Subcutaneous adipose tissue (tissue), 4 donors: ENCODE results near the gene CADPS. TPM values are rescaled to one million over a fixed set of nuclear protein-coding genes. Genes with fewer than 3 reads are reported as not detected.

Source experiments
- CTCF ChIP-seq: fragments of 450-650 bp; IDR thresholded peaks from one replicate; pipeline ENCODE4 v1.5.1; 2016; ENCODE audit warnings: low read depth, mild to moderate bottlenecking, control low read depth, antibody characterized with exemption, moderate library complexity
- total RNA-seq, 4 donors: library from RNA; depleted of rRNA; stranded (reverse); fragments of >200 nt; gene quantifications; one replicate each; pipeline ENCODE4 v1.1.0, GENCODE V29; 2016

Gene CADPS
- total RNA-seq, 4 donors from 2014 or later = 1.9 to 25.1 TPM; not detected in 2

GRCh38 chr3:62724503-62724902 is 150.7 kb downstream of the CADPS start:
- no peak for TF ChIP-seq CTCF

- no peak for TF ChIP-seq CTCF
Measured at GRCh38 chr3:62723914-62724217, 151.3 kb downstream of the CADPS start.

- TF ChIP-seq CTCF = no peak
Measured at GRCh38 chr3:62723166-62723913, 151.9 kb downstream of the CADPS start.

GRCh38 chr3:62722344-62722743 is 152.9 kb downstream of the CADPS start:
- no peak for TF ChIP-seq CTCF

- no peak for TF ChIP-seq CTCF
Measured at GRCh38 chr3:62718515-62719320, 156.5 kb downstream of the CADPS start.

- TF ChIP-seq CTCF = no peak
Measured at GRCh38 chr3:62718011-62718410, 157.2 kb downstream of the CADPS start.

- no peak for TF ChIP-seq CTCF
Measured at GRCh38 chr3:62712746-62713145, 162.5 kb downstream of the CADPS start.
